IgD-negative memory B cell (primary cell): ENCODE measurements around the gene CTNNBL1. TPM values are rescaled to one million over a fixed set of nuclear protein-coding genes. Genes with fewer than 3 reads are reported as not detected.

Experiments used
- H3K27ac Mint-ChIP-seq, 3 donors: one replicate each; pipeline ENCODE4 v1.8.0; 2020 to 2022; ENCODE audit warnings: mild to moderate bottlenecking in 3 of 3, mixed read lengths in 3 of 3, moderate library complexity in 1 of 3
- H3K27me3 Mint-ChIP-seq: one replicate; pipeline ENCODE4 v1.8.0; 2021; ENCODE audit warnings: mixed read lengths
- H3K36me3 Mint-ChIP-seq: one replicate; pipeline ENCODE4 v1.8.0; 2020; ENCODE audit warnings: mild to moderate bottlenecking, mixed read lengths
- H3K4me1 Mint-ChIP-seq, 3 donors: one replicate each; pipeline ENCODE4 v1.8.0; 2020 to 2022; ENCODE audit warnings: mixed read lengths in 3 of 3, mild to moderate bottlenecking in 1 of 3
- H3K4me3 Mint-ChIP-seq, 4 donors: one replicate each; pipeline ENCODE4 v1.8.0; 2020 to 2022; ENCODE audit warnings: mild to moderate bottlenecking in 4 of 4, mixed read lengths in 4 of 4, moderate library complexity in 3 of 4
- H3K9me3 Mint-ChIP-seq, 3 donors: one replicate each; pipeline ENCODE4 v1.8.0; 2020 to 2021; ENCODE audit warnings: mixed read lengths in 3 of 3, mild to moderate bottlenecking in 1 of 3
- polyA plus RNA-seq: library from polyadenylated mRNA; unstranded; fragments of 300-500 nt; fragmentation: Illumina TruSeq; gene quantifications from one replicate; pipeline ENCODE4 v1.2.3, GENCODE V29; 2021

CTNNBL1 gene
- polyA plus RNA-seq, 1 donor from 2014 or later: 119 TPM

- no peaks in the 10 kb centered on the region for H3K9me3 Mint-ChIP-seq
- no peaks in the 10 kb centered on the region for H3K36me3 Mint-ChIP-seq
- peaks cover 13% of the 10 kb centered on the region for H3K27me3 Mint-ChIP-seq
- no peak overlapping the region for H3K27ac Mint-ChIP-seq
- H3K4me3 Mint-ChIP-seq: peak overlapping the region in 2 of 4 donors; percentile 56 to 61
- H3K4me1 Mint-ChIP-seq: peaks cover 4 to 20% (median 12%) of the 10 kb centered on the region in 3 donors
These were observed 222.2 kb downstream of the CTNNBL1 start for GRCh38 chr20:37915800-37916570.

- Mint-ChIP-seq H3K4me1 (peaks cover 8 to 22% (median 18%) of the 10 kb centered on the region in 3 donors), H3K9me3 (no peaks in the 10 kb centered on the region), H3K27me3 (peaks cover 10% of the 10 kb centered on the region), H3K27ac (no peak overlapping the region), H3K36me3 (no peaks in the 10 kb centered on the region), H3K4me3 (no peak overlapping the region)
These were observed 223.6 kb downstream of the CTNNBL1 start for GRCh38 chr20:37917461-37917860.

GRCh38 chr20:37918035-37918434, 224.2 kb downstream of the CTNNBL1 start:
- Mint-ChIP-seq H3K27ac (no peak overlapping the region), H3K36me3 (no peaks in the 10 kb centered on the region), H3K9me3 (no peaks in the 10 kb centered on the region), H3K4me1 (peaks cover 8 to 22% (median 18%) of the 10 kb centered on the region in 3 donors), H3K27me3 (peaks cover 8% of the 10 kb centered on the region), H3K4me3 (no peak overlapping the region)

- Mint-ChIP-seq H3K27ac (no peak overlapping the region), H3K36me3 (no peaks in the 10 kb centered on the region), H3K4me3 (no peak overlapping the region), H3K9me3 (no peaks in the 10 kb centered on the region), H3K4me1 (peaks cover 8 to 17% (median 14%) of the 10 kb centered on the region in 3 donors), H3K27me3 (peaks cover 4% of the 10 kb centered on the region)
These were observed 225.7 kb downstream of the CTNNBL1 start for GRCh38 chr20:37919389-37920040.

- peaks cover 4 to 12% (median 9%) of the 10 kb centered on the region in 3 donors for H3K4me1 Mint-ChIP-seq
- no peak overlapping the region for H3K27ac Mint-ChIP-seq
- no peak overlapping the region for H3K4me3 Mint-ChIP-seq
- H3K9me3 Mint-ChIP-seq: no peaks in the 10 kb centered on the region
- H3K36me3 Mint-ChIP-seq: no peaks in the 10 kb centered on the region
- H3K27me3 Mint-ChIP-seq: no peaks in the 10 kb centered on the region
These were observed 226.4 kb downstream of the CTNNBL1 start for GRCh38 chr20:37920270-37920669.

- Mint-ChIP-seq H3K9me3 (no peaks in the 10 kb centered on the region), H3K27ac (peak overlapping the region in 1 of 3 donors; percentile 78)
These were observed 227.0 kb downstream of the CTNNBL1 start for GRCh38 chr20:37920679-37921322.

GRCh38 chr20:37921341-37921929, 227.6 kb downstream of the CTNNBL1 start:
- H3K4me1 Mint-ChIP-seq: peaks cover 4 to 12% (median 9%) of the 10 kb centered on the region in 3 donors
- no peaks in the 10 kb centered on the region for H3K27me3 Mint-ChIP-seq
- no peaks in the 10 kb centered on the region for H3K36me3 Mint-ChIP-seq
- H3K27ac Mint-ChIP-seq: no peak overlapping the region
- H3K9me3 Mint-ChIP-seq: no peaks in the 10 kb centered on the region
- peak overlapping the region in 2 of 4 donors; percentile 1 to 4 for H3K4me3 Mint-ChIP-seq

More at GRCh38 chr20:37920679-37921322, 227.0 kb downstream of the CTNNBL1 start:
- H3K4me3 Mint-ChIP-seq: peak overlapping the region in 1 of 4 donors; percentile 28
- H3K27me3 Mint-ChIP-seq: no peaks in the 10 kb centered on the region
- H3K4me1 Mint-ChIP-seq: peaks cover 4 to 12% (median 9%) of the 10 kb centered on the region in 3 donors
- no peaks in the 10 kb centered on the region for H3K36me3 Mint-ChIP-seq

Other genes with a start within 250 kb of the CTNNBL1 start
- not detected for gene NNAT, start 172.8 kb upstream of the CTNNBL1 start, polyA plus RNA-seq
- 112 TPM for gene BLCAP, start 166.2 kb upstream of the CTNNBL1 start, polyA plus RNA-seq
- gene VSTM2L, start 209.1 kb downstream of the CTNNBL1 start, polyA plus RNA-seq: not detected